ENCODE measurements around the gene CIAO3.

The CIAO3 gene

DNA sequence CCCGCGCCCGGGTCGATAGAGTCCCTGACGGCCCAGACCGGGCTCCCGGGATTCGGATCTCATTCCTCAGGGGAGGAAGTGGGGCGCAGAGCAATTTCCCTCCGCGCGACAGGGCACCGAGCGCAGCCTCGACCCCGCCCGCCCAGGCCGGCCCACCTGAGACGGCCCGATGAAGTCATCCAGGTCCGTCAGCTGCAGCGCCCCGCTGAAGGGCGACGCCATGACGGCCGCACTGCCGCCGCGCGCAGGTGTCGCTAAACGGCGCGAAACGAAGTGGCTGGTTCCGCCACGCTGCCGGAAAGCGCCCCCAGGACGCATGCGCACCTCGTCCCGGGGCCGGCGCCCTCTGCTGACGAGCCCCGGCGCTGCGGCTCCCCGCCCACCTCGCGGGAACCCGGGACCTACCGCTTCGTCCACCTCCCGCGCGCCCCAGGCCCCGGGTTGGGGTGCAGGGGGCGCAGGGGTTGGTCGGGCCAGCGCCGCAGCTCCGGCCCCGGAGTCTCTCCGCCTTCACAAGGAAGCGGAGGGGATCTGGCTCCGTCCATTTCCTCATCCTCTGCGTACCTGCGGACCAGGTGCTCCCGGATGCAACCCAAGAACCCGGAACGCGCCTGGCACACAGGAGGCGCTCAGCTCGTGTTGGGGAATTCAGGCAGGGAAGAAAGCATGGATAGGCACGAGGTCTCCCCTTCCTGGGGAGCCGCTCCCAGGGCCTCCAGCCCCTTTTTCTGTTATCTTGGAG lies at the start of gene CIAO3 (continued):
- TF ChIP-seq, protein P1, sequence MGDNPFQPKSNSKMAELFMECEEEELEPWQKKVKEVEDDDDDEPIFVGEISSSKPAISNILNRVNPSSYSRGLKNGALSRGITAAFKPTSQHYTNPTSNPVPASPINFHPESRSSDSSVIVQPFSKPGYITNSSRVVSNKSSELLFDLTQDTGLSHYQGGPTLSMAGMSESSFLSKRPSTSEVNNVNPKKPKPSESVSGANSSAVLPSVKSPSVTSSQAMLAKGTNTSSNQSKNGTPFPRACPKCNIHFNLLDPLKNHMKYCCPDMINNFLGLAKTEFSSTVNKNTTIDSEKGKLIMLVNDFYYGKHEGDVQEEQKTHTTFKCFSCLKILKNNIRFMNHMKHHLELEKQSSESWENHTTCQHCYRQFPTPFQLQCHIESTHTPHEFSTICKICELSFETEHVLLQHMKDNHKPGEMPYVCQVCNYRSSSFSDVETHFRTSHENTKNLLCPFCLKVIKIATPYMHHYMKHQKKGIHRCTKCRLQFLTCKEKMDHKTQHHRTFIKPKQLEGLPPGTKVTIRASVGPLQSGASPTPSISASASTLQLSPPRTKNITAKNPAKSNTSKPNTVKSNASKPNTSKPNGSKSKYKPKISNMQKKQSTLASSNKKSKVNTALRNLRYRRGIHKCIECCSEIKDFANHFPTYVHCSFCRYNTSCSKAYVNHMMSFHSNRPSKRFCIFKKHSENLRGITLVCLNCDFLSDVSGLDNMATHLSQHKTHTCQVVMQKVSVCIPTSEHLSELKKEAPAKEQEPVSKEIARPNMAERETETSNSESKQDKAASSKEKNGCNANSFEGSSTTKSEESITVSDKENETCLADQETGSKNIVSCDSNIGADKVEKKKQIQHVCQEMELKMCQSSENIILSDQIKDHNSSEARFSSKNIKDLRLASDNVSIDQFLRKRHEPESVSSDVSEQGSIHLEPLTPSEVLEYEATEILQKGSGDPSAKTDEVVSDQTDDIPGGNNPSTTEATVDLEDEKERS (tag by site-specific recombination; IDR thresholded peaks at IDR 0.05), result no peak
- TF ChIP-seq ZNF350 (tag by site-specific recombination; IDR thresholded peaks at IDR 0.05) (no peak), SCRT1 (tag by site-specific recombination; IDR thresholded peaks at IDR 0.05; ENCODE audit: borderline replicate concordance) (no peak), ZNF529 (tag by site-specific recombination; IDR thresholded peaks at IDR 0.05; ENCODE audit: insufficient replicate concordance) (no peak), OVOL3 (tag by site-specific recombination; IDR thresholded peaks at IDR 0.05) (no peak), ZNF239 (tag by site-specific recombination; IDR thresholded peaks at IDR 0.05) (no peak), GLI2 (tag by site-specific recombination; IDR thresholded peaks at IDR 0.05; ENCODE audit: borderline replicate concordance, low read depth) (no peak), ZBTB48 (tag by site-specific recombination; IDR thresholded peaks at IDR 0.05) (no peak; the same call in 1 of the 2 replicates), ZNF560 (tag by site-specific recombination; IDR thresholded peaks at IDR 0.05; ENCODE audit: borderline replicate concordance) (no peak), ZNF324 (tag by site-specific recombination; IDR thresholded peaks at IDR 0.05) (0 out of 2 replicates have a peak, but pooled peaks have one; percentile 43), KLF8 (tag by site-specific recombination; IDR thresholded peaks at IDR 0.05) (peak; percentile 91), ZNF571 (tag by site-specific recombination; IDR thresholded peaks at IDR 0.05) (no peak), WT1 (tag by site-specific recombination; IDR thresholded peaks at IDR 0.05) (0 out of 2 replicates have a peak, but pooled peaks have one; percentile 15), ZNF423 (tag by site-specific recombination; IDR thresholded peaks at IDR 0.05) (no peak), ZNF747 (tag by site-specific recombination; IDR thresholded peaks at IDR 0.05) (no peak), OSR2 (tag by site-specific recombination; IDR thresholded peaks at IDR 0.05) (no peak; the same call in 1 of the 2 replicates), HOXA7 (CRISPR knock-in tag; IDR thresholded peaks at IDR 0.05; ENCODE audit: borderline replicate concordance) (no peak), ZNF501 (tag by site-specific recombination; IDR thresholded peaks at IDR 0.05) (no peak; the same call in 1 of the 2 replicates), ZNF341 (tag by site-specific recombination; IDR thresholded peaks at IDR 0.05; ENCODE audit: low read depth) (no peak), ZFP3 (tag by site-specific recombination; IDR thresholded peaks at IDR 0.05; ENCODE audit: low read depth) (no peak), ZNF530 (tag by site-specific recombination; IDR thresholded peaks at IDR 0.05; ENCODE audit: low read depth) (no peak), ZBTB17 (tag by site-specific recombination; IDR thresholded peaks at IDR 0.05) (peak; percentile 72), IKZF3 (tag by site-specific recombination; IDR thresholded peaks at IDR 0.05) (0 out of 2 replicates have a peak, but pooled peaks have one; percentile 19), ZNF114 (tag by site-specific recombination; IDR thresholded peaks at IDR 0.05) (no peak), ZNF473 (tag by site-specific recombination; IDR thresholded peaks at IDR 0.05) (no peak), SCRT2 (tag by site-specific recombination; IDR thresholded peaks at IDR 0.05) (peak; percentile 56), ZNF621 (tag by site-specific recombination; IDR thresholded peaks at IDR 0.05) (no peak), ZNF10 (tag by site-specific recombination; IDR thresholded peaks at IDR 0.05) (peak; percentile 73), ZNF555 (tag by site-specific recombination; conservative IDR thresholded peaks at IDR 0.05) (no peak)
- TF ChIP-seq, protein P2, sequence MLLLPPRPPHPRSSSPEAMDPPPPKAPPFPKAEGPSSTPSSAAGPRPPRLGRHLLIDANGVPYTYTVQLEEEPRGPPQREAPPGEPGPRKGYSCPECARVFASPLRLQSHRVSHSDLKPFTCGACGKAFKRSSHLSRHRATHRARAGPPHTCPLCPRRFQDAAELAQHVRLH (tag by site-specific recombination; IDR thresholded peaks at IDR 0.05), result peak; percentile 25; the same call in 1 of the 2 replicates
- TF ChIP-seq, protein P3, sequence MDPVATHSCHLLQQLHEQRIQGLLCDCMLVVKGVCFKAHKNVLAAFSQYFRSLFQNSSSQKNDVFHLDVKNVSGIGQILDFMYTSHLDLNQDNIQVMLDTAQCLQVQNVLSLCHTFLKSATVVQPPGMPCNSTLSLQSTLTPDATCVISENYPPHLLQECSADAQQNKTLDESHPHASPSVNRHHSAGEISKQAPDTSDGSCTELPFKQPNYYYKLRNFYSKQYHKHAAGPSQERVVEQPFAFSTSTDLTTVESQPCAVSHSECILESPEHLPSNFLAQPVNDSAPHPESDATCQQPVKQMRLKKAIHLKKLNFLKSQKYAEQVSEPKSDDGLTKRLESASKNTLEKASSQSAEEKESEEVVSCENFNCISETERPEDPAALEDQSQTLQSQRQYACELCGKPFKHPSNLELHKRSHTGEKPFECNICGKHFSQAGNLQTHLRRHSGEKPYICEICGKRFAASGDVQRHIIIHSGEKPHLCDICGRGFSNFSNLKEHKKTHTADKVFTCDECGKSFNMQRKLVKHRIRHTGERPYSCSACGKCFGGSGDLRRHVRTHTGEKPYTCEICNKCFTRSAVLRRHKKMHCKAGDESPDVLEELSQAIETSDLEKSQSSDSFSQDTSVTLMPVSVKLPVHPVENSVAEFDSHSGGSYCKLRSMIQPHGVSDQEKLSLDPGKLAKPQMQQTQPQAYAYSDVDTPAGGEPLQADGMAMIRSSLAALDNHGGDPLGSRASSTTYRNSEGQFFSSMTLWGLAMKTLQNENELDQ (tag by site-specific recombination; IDR thresholded peaks at IDR 0.05; ENCODE audit: low read depth), result no peak
- TF ChIP-seq, protein P4, sequence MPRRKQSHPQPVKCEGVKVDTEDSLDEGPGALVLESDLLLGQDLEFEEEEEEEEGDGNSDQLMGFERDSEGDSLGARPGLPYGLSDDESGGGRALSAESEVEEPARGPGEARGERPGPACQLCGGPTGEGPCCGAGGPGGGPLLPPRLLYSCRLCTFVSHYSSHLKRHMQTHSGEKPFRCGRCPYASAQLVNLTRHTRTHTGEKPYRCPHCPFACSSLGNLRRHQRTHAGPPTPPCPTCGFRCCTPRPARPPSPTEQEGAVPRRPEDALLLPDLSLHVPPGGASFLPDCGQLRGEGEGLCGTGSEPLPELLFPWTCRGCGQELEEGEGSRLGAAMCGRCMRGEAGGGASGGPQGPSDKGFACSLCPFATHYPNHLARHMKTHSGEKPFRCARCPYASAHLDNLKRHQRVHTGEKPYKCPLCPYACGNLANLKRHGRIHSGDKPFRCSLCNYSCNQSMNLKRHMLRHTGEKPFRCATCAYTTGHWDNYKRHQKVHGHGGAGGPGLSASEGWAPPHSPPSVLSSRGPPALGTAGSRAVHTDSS (tag by site-specific recombination; IDR thresholded peaks at IDR 0.05), result no peak
- TF ChIP-seq, protein P5, sequence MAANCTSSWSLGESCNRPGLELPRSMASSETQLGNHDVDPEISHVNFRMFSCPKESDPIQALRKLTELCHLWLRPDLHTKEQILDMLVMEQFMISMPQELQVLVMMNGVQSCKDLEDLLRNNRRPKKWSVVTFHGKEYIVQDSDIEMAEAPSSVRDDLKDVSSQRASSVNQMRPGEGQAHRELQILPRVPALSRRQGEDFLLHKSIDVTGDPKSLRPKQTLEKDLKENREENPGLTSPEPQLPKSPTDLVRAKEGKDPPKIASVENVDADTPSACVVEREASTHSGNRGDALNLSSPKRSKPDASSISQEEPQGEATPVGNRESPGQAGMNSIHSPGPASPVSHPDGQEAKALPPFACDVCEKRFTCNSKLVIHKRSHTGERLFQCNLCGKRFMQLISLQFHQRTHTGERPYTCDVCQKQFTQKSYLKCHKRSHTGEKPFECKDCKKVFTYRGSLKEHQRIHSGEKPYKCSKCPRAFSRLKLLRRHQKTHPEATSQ (tag by site-specific recombination; IDR thresholded peaks at IDR 0.05), result no peak; the same call in 1 of the 2 replicates
